ENCODE measurements around the gene ACVR1. TPM values are rescaled to one million over a fixed set of nuclear protein-coding genes. Genes with fewer than 3 reads are reported as not detected.
"Not testable (repeated sequence)": the region's sequence is repeated elsewhere in the genome, so short reads cannot be mapped to it uniquely, and the experiment has no call there.

Gene ACVR1
- total and polyA plus RNA-seq, 5 donors: 20.6 to 59.3 (median 48.8) TPM

GRCh38 chr2:157704148-157704547 lies 172.0 kb downstream of the ACVR1 start:
- H3K27me3 ChIP-seq (ENCODE audit: control insufficient read depth, insufficient read depth); H3K4me3 ChIP-seq (ENCODE audit: low read length); intact Hi-C loops (cut with DNase I); H3K9me3 ChIP-seq (ENCODE audit: control insufficient read depth, low read length); ATAC-seq; H3K27ac ChIP-seq (ENCODE audit: low read length); H3K4me1 ChIP-seq (ENCODE audit: control insufficient read depth, insufficient read depth, low read length); DNase-seq: not testable (repeated sequence)
- 96% methylated on average over 6 of the region's 6 CpGs for WGBS

- 98% methylated on average over 1 of the region's 1 CpG for WGBS
- ATAC-seq (no peak), DNase-seq (no peak)
- intact Hi-C loops (cut with DNase I): no loop called here
- H3K9me3 ChIP-seq (ENCODE audit: control insufficient read depth, low read length): no peaks in the 10 kb centered on the region
- no peaks in the 10 kb centered on the region for H3K27me3 ChIP-seq (ENCODE audit: control insufficient read depth, insufficient read depth)
- H3K4me3 ChIP-seq (ENCODE audit: low read length): no peak overlapping the region
- H3K4me1 ChIP-seq (ENCODE audit: control insufficient read depth, insufficient read depth, low read length): no peaks in the 10 kb centered on the region
- no peak overlapping the region for H3K27ac ChIP-seq (ENCODE audit: low read length)
These were observed 176.3 kb downstream of the ACVR1 start for GRCh38 chr2:157699806-157700205.

- 78% methylated on average over 3 of the region's 3 CpGs for WGBS
- Histone ChIP-seq H3K4me1 (ENCODE audit: control insufficient read depth, insufficient read depth, low read length) (no peaks in the 10 kb centered on the region), H3K4me3 (ENCODE audit: low read length) (no peak overlapping the region), H3K27ac (ENCODE audit: low read length) (no peak overlapping the region), H3K27me3 (ENCODE audit: control insufficient read depth, insufficient read depth) (no peaks in the 10 kb centered on the region), H3K9me3 (ENCODE audit: control insufficient read depth, low read length) (no peaks in the 10 kb centered on the region)
- intact Hi-C loops (cut with DNase I): no loop called here
- ATAC-seq (no peak), DNase-seq (no peak)
These were observed 177.1 kb downstream of the ACVR1 start for GRCh38 chr2:157699009-157699408.

GRCh38 chr2:157698430-157698829 lies 177.7 kb downstream of the ACVR1 start:
- DNase-seq (no peak), ATAC-seq (no peak)
- no peaks in the 10 kb centered on the region for H3K27me3 ChIP-seq (ENCODE audit: control insufficient read depth, insufficient read depth)
- no peaks in the 10 kb centered on the region for H3K9me3 ChIP-seq (ENCODE audit: control insufficient read depth, low read length)
- H3K4me1 ChIP-seq (ENCODE audit: control insufficient read depth, insufficient read depth, low read length): no peaks in the 10 kb centered on the region
- intact Hi-C loops (cut with DNase I): no loop called here
- H3K4me3 ChIP-seq (ENCODE audit: low read length): no peak overlapping the region
- 60% methylated on average over 1 of the region's 1 CpG for WGBS
- no peak overlapping the region for H3K27ac ChIP-seq (ENCODE audit: low read length)

GRCh38 chr2:157696036-157696435 lies 180.1 kb downstream of the ACVR1 start:
- DNase-seq (no peak), ATAC-seq (no peak)
- H3K27me3 ChIP-seq (ENCODE audit: control insufficient read depth, insufficient read depth): no peaks in the 10 kb centered on the region
- WGBS: 91% methylated on average over 3 of the region's 3 CpGs
- H3K9me3 ChIP-seq (ENCODE audit: control insufficient read depth, low read length): no peaks in the 10 kb centered on the region
- no peaks in the 10 kb centered on the region for H3K4me1 ChIP-seq (ENCODE audit: control insufficient read depth, insufficient read depth, low read length)
- no peak overlapping the region for H3K27ac ChIP-seq (ENCODE audit: low read length)
- H3K4me3 ChIP-seq (ENCODE audit: low read length): no peak overlapping the region
- intact Hi-C loops (cut with DNase I): no loop called here

- H3K27me3 ChIP-seq (ENCODE audit: control insufficient read depth, insufficient read depth): no peaks in the 10 kb centered on the region
- ATAC-seq (no peak), DNase-seq (no peak)
- no peaks in the 10 kb centered on the region for H3K9me3 ChIP-seq (ENCODE audit: control insufficient read depth, low read length)
- intact Hi-C loops (cut with DNase I): no loop called here
- H3K4me3 ChIP-seq (ENCODE audit: low read length): no peak overlapping the region
- 91% methylated on average over 2 of the region's 2 CpGs for WGBS
- H3K27ac ChIP-seq (ENCODE audit: low read length): no peak overlapping the region
- H3K4me1 ChIP-seq (ENCODE audit: control insufficient read depth, insufficient read depth, low read length): no peaks in the 10 kb centered on the region
These were observed 183.4 kb downstream of the ACVR1 start for GRCh38 chr2:157692768-157693167.

GRCh38 chr2:157691695-157692094 lies 184.4 kb downstream of the ACVR1 start:
- H3K27me3 ChIP-seq (ENCODE audit: control insufficient read depth, insufficient read depth): no peaks in the 10 kb centered on the region
- ATAC-seq: no peak
- WGBS: 82% methylated on average over 4 of the region's 4 CpGs
- no peaks in the 10 kb centered on the region for H3K4me1 ChIP-seq (ENCODE audit: control insufficient read depth, insufficient read depth, low read length)
- H3K27ac ChIP-seq (ENCODE audit: low read length): no peak overlapping the region
- no peak overlapping the region for H3K4me3 ChIP-seq (ENCODE audit: low read length)
- intact Hi-C loops (cut with DNase I): no loop called here
- no peaks in the 10 kb centered on the region for H3K9me3 ChIP-seq (ENCODE audit: control insufficient read depth, low read length)
- no peak for DNase-seq

- no peak for DNase-seq
- intact Hi-C loops (cut with DNase I): no loop called here
- no peak overlapping the region for H3K27ac ChIP-seq (ENCODE audit: low read length)
- no peaks in the 10 kb centered on the region for H3K9me3 ChIP-seq (ENCODE audit: control insufficient read depth, low read length)
- WGBS: 90% methylated on average over 1 of the region's 1 CpG
- no peak overlapping the region for H3K4me3 ChIP-seq (ENCODE audit: low read length)
- H3K4me1 ChIP-seq (ENCODE audit: control insufficient read depth, insufficient read depth, low read length): no peaks in the 10 kb centered on the region
- no peak for ATAC-seq
- H3K27me3 ChIP-seq (ENCODE audit: control insufficient read depth, insufficient read depth): no peaks in the 10 kb centered on the region
These were observed 185.0 kb downstream of the ACVR1 start for GRCh38 chr2:157691131-157691530.

Other genes with a start within 250 kb of the ACVR1 start
- 1 to 10 TPM in 3 of 4 donors, under 1 TPM in 1; 0.69 to 2.9 (median 1.1) TPM for gene ACVR1C, start 247.5 kb downstream of the ACVR1 start, total RNA-seq
- gene ACVR1C, start 247.5 kb downstream of the ACVR1 start, polyA plus RNA-seq: 0.36 TPM
- gene UPP2, start 225.5 kb upstream of the ACVR1 start, total RNA-seq: not detected
- gene UPP2, start 225.5 kb upstream of the ACVR1 start, polyA plus RNA-seq: not detected

All from right cardiac atrium (tissue), 5 donors.